Colonic mucosa (tissue), 4 donors: ENCODE results near the gene TPSD1. TPM values are rescaled to one million over a fixed set of nuclear protein-coding genes. Genes with fewer than 3 reads are reported as not detected.

ENCODE experiments used
- DNase-seq: peaks from one replicate; pipeline ENCODE4 v3.0.0-alpha.2; 2020
- H3K27ac ChIP-seq: fragments of 200-600 bp; one replicate; pipeline ENCODE4 v1.8.0; 2021
- H3K27me3 ChIP-seq: fragments of 200-600 bp; one replicate; pipeline ENCODE4 v1.8.0; 2021
- H3K36me3 ChIP-seq: fragments of 200-600 bp; one replicate; pipeline ENCODE4 v1.8.0; 2021
- H3K4me1 ChIP-seq: fragments of 200-600 bp; one replicate; pipeline ENCODE4 v1.8.0; 2021; ENCODE audit warnings: mild to moderate bottlenecking
- H3K4me3 ChIP-seq: fragments of 200-600 bp; one replicate; pipeline ENCODE4 v1.8.0; 2021
- H3K9ac ChIP-seq, 2 donors: one replicate each; pipeline ENCODE4 v1.7.0; 2013; ENCODE audit warnings: control low read depth in 2 of 2, low read depth in 2 of 2, low read length in 2 of 2
- H3K9me3 ChIP-seq: fragments of 200-600 bp; one replicate; pipeline ENCODE4 v1.8.0; 2021
- intact Hi-C: fragments of 100-400 bp; cut with DNase I; formaldehyde crosslinking; loops from one replicate; pipeline ENCODE4 v1.14.1; 2022
- total RNA-seq, 2 donors: library from RNA; stranded (reverse); fragmentation: NEBNext Ultra II Directional in 1 of 2; extraction: Animal tissue kit (Norgen Biotek cat#: 25700) in 1 of 2; gene quantifications; one replicate each; pipeline ENCODE4 v1.2.1, GENCODE V29; 2021
- TF ChIP-seq, protein P1 (sequence below): fragments of 200-600 bp; IDR thresholded peaks from one replicate; pipeline ENCODE4 v1.8.0; 2022; ENCODE audit warnings: antibody characterized with exemption, mild to moderate bottlenecking
- donor health status: healthy.
- donor health status: DM: no; HTN: no; CAD: no.
- donor health status: DM: no; HTN: no; CAD: no.

Gene TPSD1
- total RNA-seq, 2 donors from 2014 or later, result 0.19 to 0.64 TPM

DNA sequence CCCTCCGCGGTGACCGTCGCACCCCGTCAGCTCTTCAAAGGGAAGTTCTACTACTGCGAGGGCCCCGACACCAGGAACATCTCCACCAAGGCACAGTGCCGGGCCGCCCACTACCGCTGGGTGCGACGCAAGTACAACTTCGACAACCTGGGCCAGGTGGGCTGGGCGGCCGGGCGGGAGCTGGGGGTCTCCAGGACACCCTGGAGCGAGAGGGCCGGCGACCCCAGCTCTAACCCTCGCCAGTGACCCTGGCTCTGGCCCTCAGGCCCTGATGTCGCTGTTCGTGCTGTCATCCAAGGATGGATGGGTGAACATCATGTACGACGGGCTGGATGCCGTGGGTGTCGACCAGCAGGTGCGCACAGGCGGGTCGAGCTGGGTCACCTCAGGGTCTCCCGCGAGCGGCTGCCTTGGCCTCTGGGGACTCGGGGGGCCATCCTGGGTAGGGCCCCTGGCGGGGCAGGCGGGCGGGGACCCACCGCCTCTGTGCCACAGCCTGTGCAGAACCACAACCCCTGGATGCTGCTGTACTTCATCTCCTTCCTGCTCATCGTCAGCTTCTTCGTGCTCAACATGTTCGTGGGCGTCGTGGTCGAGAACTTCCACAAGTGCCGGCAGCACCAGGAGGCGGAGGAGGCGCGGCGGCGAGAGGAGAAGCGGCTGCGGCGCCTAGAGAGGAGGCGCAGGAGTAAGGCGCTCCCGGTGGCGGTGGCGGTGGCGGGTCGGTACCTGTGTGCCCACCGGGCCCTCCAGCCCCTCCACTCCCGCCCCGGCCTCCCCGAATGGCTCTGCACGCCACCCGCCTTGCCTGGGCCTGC, 44.2 kb upstream of the TPSD1 start:
- DNase-seq, result no peak
- TF ChIP-seq, protein P1, sequence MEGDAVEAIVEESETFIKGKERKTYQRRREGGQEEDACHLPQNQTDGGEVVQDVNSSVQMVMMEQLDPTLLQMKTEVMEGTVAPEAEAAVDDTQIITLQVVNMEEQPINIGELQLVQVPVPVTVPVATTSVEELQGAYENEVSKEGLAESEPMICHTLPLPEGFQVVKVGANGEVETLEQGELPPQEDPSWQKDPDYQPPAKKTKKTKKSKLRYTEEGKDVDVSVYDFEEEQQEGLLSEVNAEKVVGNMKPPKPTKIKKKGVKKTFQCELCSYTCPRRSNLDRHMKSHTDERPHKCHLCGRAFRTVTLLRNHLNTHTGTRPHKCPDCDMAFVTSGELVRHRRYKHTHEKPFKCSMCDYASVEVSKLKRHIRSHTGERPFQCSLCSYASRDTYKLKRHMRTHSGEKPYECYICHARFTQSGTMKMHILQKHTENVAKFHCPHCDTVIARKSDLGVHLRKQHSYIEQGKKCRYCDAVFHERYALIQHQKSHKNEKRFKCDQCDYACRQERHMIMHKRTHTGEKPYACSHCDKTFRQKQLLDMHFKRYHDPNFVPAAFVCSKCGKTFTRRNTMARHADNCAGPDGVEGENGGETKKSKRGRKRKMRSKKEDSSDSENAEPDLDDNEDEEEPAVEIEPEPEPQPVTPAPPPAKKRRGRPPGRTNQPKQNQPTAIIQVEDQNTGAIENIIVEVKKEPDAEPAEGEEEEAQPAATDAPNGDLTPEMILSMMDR, result no peak
- H3K4me1 ChIP-seq, result no peaks in the 10 kb centered on the region
- no peak overlapping the region for H3K4me3 ChIP-seq
- no peaks in the 10 kb centered on the region for H3K9me3 ChIP-seq
- no peaks in the 10 kb centered on the region for H3K27me3 ChIP-seq
- intact Hi-C loops, result no loop called here
- H3K9ac ChIP-seq, result no peak overlapping the region
- H3K27ac ChIP-seq, result no peak overlapping the region
- H3K36me3 ChIP-seq, result no peaks in the 10 kb centered on the region

DNA sequence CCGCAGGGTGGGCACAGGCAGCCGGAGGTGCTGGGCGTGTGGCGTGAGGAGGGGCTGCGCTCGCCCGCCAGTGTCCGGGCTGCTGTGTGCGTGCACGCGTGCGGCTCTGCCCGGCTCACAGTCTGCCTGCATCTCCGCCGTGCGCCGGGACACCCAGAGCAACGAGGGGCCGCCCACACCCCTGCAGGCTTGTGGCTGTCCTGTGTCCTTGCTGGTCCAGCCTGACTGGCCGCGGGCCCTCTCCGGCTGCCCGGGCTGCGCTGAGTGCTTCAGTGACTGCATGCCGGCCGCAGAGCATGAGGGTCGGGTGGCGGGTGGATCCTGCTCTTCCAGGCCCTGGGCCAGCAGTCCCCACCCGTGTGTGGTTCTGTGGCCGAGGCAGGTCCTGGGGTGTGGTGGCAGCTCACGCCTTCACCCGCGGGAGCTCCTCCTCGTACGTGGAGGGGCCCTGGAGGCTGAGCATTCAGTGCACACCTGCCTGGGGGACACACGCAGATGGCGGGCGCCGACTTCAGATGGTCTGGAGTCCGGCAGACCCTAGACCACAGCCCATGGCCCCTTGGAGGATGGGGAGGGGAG, 43.2 kb upstream of the TPSD1 start:
- Histone ChIP-seq H3K36me3 (no peaks in the 10 kb centered on the region), H3K4me3 (no peak overlapping the region), H3K27ac (no peak overlapping the region), H3K9ac (no peak overlapping the region), H3K4me1 (no peaks in the 10 kb centered on the region), H3K27me3 (no peaks in the 10 kb centered on the region), H3K9me3 (no peaks in the 10 kb centered on the region)
- TF ChIP-seq, protein P1, result no peak
- intact Hi-C loops, result no loop called here
- DNase-seq, result no peak

- Histone ChIP-seq H3K27me3 (no peaks in the 10 kb centered on the region), H3K4me3 (no peak overlapping the region), H3K27ac (no peak overlapping the region), H3K9me3 (no peaks in the 10 kb centered on the region), H3K4me1 (no peaks in the 10 kb centered on the region), H3K9ac (no peak overlapping the region), H3K36me3 (no peaks in the 10 kb centered on the region)
- intact Hi-C loops, result no loop called here
- TF ChIP-seq, protein P1, result no peak
- no peak for DNase-seq
Measured at GRCh38 chr16:1213231-1213630, 42.6 kb upstream of the TPSD1 start.

DNA sequence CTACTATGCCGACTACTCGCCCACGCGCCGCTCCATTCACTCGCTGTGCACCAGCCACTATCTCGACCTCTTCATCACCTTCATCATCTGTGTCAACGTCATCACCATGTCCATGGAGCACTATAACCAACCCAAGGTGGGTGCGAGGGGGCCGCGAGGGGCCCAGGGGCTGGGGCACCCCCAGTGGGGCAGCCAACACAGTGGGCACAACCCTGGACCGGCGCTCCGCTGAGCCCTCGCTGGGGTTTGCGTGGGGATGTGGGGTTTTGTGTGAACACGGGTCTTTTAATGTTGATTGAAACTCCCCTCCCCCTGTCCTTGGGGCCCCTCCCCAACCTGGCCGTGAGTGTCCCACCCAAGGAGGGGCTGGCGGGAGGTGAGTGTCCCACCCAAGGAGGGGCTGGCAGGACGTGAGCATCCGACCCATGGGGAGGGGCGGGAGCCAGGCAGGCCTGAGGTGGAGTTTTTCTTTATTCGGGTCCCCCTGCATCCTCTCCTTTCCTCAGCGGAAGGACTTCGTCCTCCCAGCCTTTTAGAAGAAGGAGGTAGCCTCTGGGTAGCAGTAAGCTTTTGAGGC, 42.0 kb upstream of the TPSD1 start:
- intact Hi-C loops, result no loop called here
- Histone ChIP-seq H3K27ac (no peak overlapping the region), H3K4me3 (no peak overlapping the region), H3K4me1 (no peaks in the 10 kb centered on the region), H3K9ac (no peak overlapping the region), H3K36me3 (no peaks in the 10 kb centered on the region), H3K27me3 (no peaks in the 10 kb centered on the region), H3K9me3 (no peaks in the 10 kb centered on the region)
- TF ChIP-seq, protein P1, result no peak
- no peak for DNase-seq

GRCh38 chr16:1214719-1215118, 41.1 kb upstream of the TPSD1 start:
- no peak overlapping the region for H3K9ac ChIP-seq
- H3K4me3 ChIP-seq, result no peak overlapping the region
- H3K9me3 ChIP-seq, result no peaks in the 10 kb centered on the region
- H3K27ac ChIP-seq, result no peak overlapping the region
- H3K27me3 ChIP-seq, result no peaks in the 10 kb centered on the region
- no peaks in the 10 kb centered on the region for H3K4me1 ChIP-seq
- TF ChIP-seq, protein P1, result no peak
- DNase-seq, result no peak
- no peaks in the 10 kb centered on the region for H3K36me3 ChIP-seq
- intact Hi-C loops, result no loop called here
